ENCODE results near the gene THSD4.
"Not testable (repeated sequence)": the region's sequence is repeated elsewhere in the genome, so short reads cannot be mapped to it uniquely, and the experiment has no call there.

THSD4 gene

DNA sequence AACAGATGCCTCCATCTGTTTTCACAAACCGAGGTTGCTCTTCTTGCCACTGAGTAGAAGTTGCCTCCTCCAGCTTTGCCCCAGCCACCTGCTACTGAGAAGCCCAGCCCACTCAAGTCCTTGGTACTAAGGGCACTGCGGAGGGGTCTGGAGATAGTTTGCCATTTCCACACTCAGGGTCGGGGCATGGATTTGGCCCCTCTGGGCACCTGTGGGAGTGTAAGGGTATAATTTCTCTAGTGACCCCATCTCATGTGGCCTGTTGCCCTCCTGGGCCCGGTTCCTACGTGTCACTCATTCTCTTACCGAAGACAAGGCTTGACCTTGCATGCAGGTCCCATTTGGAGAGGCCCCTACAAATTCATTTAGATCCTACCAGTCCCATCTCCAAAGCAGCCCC, 79.0 kb downstream of the THSD4 start:
- no peak for DNase-seq

DNA sequence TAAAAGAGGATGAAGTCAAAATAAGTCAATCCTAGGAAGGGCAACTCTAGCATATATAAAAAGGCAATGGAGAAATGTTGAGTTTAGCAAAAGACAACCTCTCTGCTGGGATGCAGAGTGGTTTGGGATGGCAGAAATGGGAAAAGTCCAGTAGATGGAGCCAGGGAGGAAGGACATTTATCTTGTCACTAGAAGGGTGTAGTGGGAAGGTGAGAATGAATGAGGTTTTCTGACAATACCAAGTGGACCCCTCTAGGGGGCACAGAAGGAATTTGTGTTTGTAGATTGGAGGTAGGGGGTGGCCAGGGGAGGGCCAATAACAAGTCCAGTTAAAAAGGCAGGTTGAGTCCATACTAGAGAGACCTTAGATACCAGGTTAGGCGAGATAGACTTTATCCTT, 80.0 kb downstream of the THSD4 start:
- peak; percentile 20 to 59 for DNase-seq

GRCh38 chr15:71197620-71198019, 82.3 kb downstream of the THSD4 start:
- no peak for DNase-seq

DNA sequence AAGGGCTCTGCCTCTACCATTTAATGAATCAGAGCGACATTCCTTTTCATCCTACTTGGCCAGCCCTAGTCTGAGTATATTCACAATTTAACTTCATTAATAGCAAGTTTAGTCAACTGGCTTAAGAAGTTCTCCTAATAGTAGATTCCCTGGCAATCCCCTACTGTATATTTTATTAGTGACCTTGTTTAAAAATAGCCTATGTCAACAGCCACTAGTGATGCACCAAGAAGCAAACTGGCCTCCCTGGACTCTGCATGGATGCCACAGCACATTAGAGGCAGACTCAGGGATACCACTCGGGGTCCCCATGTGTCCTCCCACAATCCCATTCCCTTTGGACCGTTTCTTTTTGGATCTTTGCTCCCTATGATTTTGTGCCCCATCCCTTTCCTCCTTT, 83.6 kb downstream of the THSD4 start:
- DNase-seq: no peak

GRCh38 chr15:71199384-71200351, 84.4 kb downstream of the THSD4 start:
- DNase-seq: no peak

DNA sequence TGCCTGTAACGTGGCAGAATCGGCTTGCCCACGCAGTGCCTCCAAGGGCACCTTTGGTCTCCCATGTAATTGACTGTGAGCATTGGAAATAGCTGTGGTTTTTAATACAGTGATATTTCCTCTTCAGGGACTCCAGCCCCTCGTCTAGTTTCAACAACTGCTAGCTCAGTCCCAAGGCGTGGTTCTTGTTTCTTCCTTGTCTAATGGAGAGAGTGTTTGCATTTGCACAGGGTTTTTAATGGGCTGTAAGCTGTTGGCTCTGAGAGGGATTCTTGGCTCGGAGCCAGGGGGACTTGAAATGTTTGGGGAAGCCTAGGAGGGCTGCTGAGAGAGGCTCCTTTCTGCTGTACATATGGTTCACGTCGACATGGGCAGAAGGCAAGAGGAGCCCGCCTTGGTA, 86.2 kb downstream of the THSD4 start:
- peak; percentile 19 to 30 for DNase-seq

DNA sequence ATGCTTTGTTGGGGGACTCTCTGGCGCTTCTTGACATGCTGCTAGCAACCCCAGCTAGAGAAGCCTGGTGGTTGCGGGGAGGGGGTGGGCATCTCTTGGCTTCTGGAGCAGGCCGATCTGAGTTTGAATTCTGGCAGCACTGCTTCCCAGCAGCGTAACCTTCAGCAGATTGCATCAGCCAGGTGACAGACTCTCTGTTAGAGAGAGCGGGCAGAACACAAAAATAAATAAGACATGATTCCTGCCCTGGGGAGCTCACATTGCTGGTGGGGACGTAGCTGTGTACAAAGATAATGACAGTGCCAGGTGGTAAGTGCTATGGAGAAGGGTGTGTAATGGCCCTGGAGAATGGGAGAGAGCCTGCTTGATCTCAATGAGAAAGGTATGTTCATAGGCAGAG, 87.4 kb downstream of the THSD4 start:
- DNase-seq: no peak

GRCh38 chr15:71203586-71204474, 88.6 kb downstream of the THSD4 start:
- no peak for DNase-seq

DNA sequence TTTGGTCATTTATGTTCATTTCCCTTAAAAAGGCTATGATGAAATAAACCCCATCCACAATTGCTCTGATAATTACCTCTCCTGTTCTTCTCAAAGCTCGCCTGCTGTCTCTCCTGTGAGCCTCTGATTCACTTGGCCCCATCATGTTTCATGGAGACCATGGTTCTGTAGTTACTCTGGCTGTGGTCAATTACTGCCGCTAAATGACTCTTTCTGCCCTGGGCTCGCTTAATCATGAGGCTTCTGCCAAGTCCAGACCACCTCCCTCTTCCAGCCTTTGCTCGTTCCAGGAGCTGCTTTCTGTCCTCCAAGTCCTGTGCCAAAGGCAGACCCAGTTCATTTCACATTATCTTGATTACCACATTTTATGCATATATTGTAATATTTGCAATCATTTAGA, 91.9 kb downstream of the THSD4 start:
- DNase-seq: no peak

DNA sequence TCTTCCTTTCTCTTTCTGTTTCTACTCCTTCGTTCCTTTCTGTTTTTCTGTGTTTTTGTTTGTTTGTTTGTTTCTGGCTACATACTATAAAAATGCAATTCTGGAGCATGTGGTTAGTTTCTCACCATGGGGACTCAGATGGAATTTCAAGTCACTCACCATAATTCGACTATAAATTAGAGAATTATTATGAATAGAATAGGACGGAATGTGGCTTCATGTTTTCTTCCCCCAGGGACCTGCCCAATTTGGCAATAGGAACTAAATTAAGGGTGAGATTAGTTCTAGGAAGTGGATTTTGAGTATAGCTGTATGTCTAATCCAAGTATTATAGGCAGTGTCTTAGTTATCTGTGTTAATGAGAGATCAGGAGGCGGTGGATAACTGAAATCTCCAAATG, 96.9 kb downstream of the THSD4 start:
- no peak for DNase-seq

GRCh38 chr15:71213943-71214342, 98.7 kb downstream of the THSD4 start:
- not testable (repeated sequence) for DNase-seq

DNA sequence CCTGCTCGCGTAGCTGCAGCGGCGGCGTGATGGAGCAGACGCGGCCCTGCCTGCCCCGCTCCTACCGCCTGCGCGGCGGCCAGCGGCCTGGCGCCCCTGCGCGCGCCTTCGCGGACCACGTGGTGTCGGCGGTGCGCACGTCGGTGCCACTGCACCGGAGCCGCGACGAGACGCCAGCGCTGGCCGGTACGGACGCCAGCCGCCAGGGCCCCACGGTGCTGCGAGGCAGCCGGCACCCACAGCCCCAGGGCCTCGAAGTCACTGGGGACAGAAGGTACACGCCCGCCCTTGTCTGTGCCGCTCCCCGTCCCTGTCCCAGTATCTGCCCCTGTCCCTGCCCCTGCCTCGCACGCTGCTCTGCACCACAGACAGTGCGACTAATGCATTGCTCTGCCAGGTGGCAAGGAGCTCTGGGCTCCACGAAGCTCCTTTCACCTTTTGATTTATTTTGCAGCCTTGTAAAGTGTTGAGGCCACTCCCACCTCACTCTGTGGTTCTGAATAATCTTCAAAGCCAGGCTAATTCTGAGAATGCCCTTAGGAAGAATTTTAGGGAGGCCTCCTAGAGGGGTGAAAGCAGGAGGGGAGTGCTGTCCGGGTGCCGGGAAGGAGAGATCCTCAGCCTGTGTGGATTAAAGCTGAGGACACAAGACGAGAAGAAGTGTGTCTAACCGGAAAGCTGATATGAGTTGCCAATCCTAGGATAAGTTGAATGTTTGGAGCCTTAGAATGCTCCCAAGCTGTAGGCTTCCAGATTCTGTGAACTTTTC, 100.0 kb downstream of the THSD4 start:
- no peak for DNase-seq

DNA sequence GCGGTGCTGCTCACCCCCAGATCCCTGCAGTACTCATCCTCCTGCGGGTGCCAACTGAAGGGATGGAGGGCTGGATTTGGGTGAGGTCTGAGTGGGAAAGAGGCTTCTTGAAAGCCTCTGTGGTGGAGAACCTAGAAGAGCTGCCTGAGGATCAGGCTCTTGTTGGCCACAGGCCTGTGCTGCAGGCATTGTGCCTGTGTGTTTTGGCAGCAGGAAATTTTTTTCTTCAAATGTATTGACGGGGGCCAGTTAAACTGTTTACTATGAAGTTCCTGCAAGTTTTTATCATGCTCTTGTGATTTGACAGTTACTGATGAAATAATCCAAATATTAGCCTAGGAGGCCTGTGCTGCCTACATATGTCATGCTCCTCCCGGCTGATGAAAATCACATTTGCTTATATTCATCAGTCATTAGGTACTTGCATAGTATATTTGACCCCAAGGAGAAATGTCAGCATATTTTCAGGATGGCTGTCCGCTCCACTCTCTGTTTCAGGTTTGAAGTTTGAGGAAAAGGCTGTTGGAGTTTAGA, 103.1 kb downstream of the THSD4 start:
- no peak for DNase-seq

- no peak for DNase-seq
Measured at GRCh38 chr15:71219101-71219500, 103.8 kb downstream of the THSD4 start.

DNA sequence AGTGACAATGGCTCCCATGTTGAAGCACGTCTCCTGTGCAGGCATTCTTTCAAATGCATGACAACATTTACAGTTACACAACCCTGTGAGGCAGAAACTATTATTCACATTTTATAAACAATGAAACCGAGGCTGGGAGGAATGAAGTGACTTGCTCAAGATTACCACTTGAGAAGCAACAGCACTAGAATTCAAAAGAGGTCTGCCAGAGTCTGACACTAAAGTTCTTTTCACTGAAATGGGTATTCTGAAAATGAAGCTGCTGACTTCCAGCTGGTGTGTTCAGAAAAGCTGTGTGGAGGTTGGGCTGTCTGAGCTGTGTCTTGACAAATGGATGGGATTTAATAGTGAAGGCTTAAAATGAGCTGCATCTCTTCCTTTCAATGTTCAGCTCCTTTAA, 104.4 kb downstream of the THSD4 start:
- no peak for DNase-seq

GRCh38 chr15:71220828-71221227, 105.6 kb downstream of the THSD4 start:
- no peak for DNase-seq

GRCh38 chr15:71221417-71221816, 106.1 kb downstream of the THSD4 start:
- DNase-seq: no peak

DNA sequence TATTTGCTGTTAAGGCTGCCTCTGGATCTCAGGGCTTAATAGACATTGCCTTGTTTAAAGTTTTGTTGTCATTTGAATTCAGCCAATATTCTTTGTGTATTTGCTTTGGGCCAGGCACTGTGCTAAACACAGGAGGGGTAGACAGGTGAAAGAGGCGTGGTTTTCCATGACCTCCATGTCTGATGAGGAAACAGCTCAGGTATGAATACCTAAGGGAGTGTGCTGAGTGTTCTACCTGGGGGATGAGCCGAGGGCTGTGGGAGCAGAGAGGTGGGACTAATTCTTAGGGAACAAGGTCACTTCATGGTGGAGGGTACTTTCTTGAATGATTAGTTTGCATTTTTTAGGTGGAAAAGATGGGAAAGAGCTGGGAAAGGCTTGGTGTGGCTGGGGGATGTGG, 108.2 kb downstream of the THSD4 start:
- no peak for DNase-seq

- no peak for DNase-seq
Measured at GRCh38 chr15:71224024-71224423, 108.8 kb downstream of the THSD4 start.

- DNase-seq: no peak
Measured at GRCh38 chr15:71225851-71226250, 110.6 kb downstream of the THSD4 start.

GRCh38 chr15:71226536-71227455, 111.5 kb downstream of the THSD4 start:
- no peak for DNase-seq

DNA sequence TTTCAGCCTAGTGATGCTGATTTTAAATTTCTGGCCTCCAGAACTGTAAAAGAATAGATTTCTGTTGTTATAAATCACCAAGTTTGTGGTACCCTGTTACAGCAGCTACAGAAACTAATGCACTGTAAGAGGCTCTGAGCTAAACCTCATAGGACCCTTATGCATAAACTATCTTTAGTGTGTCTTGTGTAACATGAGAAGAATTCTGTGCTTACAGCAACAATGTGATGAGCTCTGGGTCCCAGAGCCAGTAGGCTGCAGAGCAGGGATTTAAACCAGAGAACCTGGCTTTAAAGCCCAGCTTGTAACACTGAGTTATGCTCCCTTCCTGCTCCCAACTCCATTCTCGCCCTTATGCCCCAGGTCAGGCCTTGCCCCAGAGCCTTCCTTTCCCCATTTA, 113.1 kb downstream of the THSD4 start:
- DNase-seq: no peak
